ENCODE data around the gene PRDM1. TPM values are rescaled to one million over a fixed set of nuclear protein-coding genes. Genes with fewer than 3 reads are reported as not detected.

Gene PRDM1
- total RNA-seq, 1 donor from 2014 or later, result 0.85 TPM

DNA sequence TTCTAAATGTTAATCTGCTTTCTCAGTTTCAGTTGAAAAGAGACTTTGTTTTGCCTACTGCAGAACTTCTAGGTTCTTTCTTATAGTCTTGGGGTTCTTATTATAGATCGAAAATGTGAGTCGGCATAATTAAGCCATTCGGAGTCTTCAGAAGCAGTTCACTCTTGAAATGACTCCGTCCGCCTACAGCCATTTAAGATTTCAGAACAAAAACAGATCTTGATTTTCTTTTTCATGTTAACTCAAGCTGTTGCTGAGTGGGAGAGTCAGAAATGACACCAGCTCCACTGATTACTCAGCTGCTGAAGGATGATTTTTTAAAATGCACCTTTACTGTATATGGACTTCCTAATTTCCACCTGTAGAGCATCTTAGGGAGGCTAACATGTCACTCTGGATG, 15.9 kb downstream of the PRDM1 start:
- Histone ChIP-seq H3K27me3 (ENCODE audit: low read depth) (peaks cover 87% of the 10 kb centered on the region), H3K36me3 (peaks cover 18% of the 10 kb centered on the region), H3K4me1 (peaks cover 26% of the 10 kb centered on the region), H3K9me3 (replicated peaks) (no peaks in the 10 kb centered on the region), H3K27ac (replicated peaks) (no peak overlapping the region), H3K4me3 (no peak overlapping the region)
- intact Hi-C loops (cut with micrococcal nuclease), result no loop called here
- TF ChIP-seq, protein P1, sequence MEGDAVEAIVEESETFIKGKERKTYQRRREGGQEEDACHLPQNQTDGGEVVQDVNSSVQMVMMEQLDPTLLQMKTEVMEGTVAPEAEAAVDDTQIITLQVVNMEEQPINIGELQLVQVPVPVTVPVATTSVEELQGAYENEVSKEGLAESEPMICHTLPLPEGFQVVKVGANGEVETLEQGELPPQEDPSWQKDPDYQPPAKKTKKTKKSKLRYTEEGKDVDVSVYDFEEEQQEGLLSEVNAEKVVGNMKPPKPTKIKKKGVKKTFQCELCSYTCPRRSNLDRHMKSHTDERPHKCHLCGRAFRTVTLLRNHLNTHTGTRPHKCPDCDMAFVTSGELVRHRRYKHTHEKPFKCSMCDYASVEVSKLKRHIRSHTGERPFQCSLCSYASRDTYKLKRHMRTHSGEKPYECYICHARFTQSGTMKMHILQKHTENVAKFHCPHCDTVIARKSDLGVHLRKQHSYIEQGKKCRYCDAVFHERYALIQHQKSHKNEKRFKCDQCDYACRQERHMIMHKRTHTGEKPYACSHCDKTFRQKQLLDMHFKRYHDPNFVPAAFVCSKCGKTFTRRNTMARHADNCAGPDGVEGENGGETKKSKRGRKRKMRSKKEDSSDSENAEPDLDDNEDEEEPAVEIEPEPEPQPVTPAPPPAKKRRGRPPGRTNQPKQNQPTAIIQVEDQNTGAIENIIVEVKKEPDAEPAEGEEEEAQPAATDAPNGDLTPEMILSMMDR (IDR thresholded peaks at IDR 0.05; ENCODE audit: borderline replicate concordance), result no peak
- no peak for DNase-seq

DNA sequence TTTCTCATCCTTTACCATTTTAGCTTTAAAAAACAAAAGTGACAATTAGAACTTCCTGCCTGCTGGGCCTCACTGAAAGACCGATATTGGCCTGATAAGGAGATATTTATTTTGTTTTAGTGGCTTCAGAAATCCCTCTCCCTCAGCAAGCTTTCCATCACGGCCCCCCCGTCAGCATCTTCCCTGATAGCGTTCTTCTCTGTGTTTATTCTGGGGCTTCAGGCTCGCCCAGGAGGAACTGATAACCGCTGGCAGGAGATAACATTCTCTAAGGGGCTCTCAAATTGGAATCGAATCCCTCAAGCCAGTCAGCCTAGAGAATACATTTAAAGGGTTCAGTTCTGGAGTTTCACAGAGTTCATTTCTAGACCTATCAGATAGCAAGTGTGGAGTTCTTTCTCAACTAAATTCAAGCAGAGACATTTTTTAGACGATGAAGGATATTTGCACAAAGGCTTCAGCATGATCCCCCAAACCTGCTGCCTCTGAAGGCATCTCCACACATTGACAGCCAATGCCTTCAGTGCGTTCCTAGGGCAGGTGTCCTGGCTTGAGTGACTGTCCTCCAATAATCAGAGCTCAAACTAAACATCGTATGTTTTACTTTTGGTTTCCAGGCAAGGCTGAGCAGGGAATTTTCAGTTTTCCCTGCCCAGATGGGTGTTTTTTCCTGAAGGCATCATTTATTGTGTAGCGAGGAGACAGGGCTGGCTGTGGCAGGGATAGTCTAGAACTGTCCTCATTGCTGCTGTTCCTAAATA, 17.0 kb downstream of the PRDM1 start:
- Histone ChIP-seq H3K4me3 (peak overlapping the region; percentile 53), H3K9me3 (replicated peaks) (no peaks in the 10 kb centered on the region), H3K4me1 (peaks cover 22% of the 10 kb centered on the region), H3K27ac (replicated peaks) (peak overlapping the region; percentile 57), H3K36me3 (peaks cover 26% of the 10 kb centered on the region), H3K27me3 (ENCODE audit: low read depth) (peaks cover 76% of the 10 kb centered on the region)
- intact Hi-C loops (cut with micrococcal nuclease), result no loop called here
- TF ChIP-seq, protein P1 (IDR thresholded peaks at IDR 0.05; ENCODE audit: borderline replicate concordance), result no peak
- DNase-seq, result no peak

DNA sequence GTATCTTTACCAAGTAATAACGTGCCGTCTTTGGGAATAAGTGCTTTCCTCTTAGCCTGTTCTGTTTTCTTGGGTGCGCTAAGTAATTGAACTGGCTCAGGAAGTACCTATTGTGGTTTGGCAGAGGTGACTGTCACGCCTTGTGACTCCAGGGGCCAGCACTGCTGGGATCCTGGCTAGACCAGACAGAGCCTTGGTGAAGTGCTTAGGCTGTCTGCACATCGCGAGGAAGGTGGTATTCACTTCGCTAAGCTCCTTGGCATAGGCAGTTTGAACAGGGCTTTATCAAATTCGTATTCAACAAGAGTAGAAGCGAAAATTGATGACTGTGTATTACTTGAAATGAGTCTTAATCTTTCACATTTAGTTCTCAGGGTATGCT, 17.6 kb downstream of the PRDM1 start:
- no peaks in the 10 kb centered on the region for H3K9me3 ChIP-seq (replicated peaks)
- intact Hi-C loops (cut with micrococcal nuclease), result no loop called here
- DNase-seq, result no peak
- peaks cover 70% of the 10 kb centered on the region for H3K27me3 ChIP-seq (ENCODE audit: low read depth)
- peaks cover 27% of the 10 kb centered on the region for H3K36me3 ChIP-seq
- TF ChIP-seq, protein P1 (IDR thresholded peaks at IDR 0.05; ENCODE audit: borderline replicate concordance), result no peak
- peak overlapping the region; percentile 57 for H3K27ac ChIP-seq (replicated peaks)
- H3K4me3 ChIP-seq, result peak overlapping the region; percentile 53
- H3K4me1 ChIP-seq, result peaks cover 22% of the 10 kb centered on the region

DNA sequence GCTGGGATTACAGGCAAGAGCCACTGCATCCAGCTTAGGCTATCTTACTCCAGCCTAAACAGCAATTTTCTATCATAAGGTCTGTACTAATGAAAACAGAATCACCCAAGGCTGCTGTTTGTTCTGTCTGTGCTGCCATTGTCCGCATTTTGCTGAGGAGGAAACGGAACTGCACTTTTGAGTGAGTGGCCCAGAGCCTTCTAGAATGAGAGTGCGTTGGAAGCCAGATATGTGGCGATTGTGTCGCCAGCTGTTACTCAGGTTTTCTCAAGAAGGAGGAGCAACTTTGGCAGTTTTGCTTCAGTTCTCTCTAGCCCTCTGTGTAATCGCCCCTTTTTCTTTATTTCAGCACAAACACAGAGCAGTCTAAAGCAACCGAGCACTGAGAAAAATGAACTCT, 18.3 kb downstream of the PRDM1 start:
- Histone ChIP-seq H3K9me3 (replicated peaks) (no peaks in the 10 kb centered on the region), H3K4me3 (no peak overlapping the region), H3K27ac (replicated peaks) (no peak overlapping the region), H3K27me3 (ENCODE audit: low read depth) (peaks cover 63% of the 10 kb centered on the region), H3K36me3 (peaks cover 27% of the 10 kb centered on the region), H3K4me1 (peaks cover 16% of the 10 kb centered on the region)
- TF ChIP-seq, protein P1 (IDR thresholded peaks at IDR 0.05; ENCODE audit: borderline replicate concordance), result no peak
- intact Hi-C loops (cut with micrococcal nuclease), result no loop called here
- DNase-seq, result no peak

DNA sequence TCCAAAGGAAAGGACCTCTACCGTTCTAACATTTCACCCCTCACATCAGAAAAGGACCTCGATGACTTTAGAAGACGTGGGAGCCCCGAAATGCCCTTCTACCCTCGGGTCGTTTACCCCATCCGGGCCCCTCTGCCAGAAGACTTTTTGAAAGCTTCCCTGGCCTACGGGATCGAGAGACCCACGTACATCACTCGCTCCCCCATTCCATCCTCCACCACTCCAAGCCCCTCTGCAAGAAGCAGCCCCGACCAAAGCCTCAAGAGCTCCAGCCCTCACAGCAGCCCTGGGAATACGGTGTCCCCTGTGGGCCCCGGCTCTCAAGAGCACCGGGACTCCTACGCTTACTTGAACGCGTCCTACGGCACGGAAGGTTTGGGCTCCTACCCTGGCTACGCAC, 18.8 kb downstream of the PRDM1 start:
- Histone ChIP-seq H3K27me3 (ENCODE audit: low read depth) (peaks cover 58% of the 10 kb centered on the region), H3K4me3 (no peak overlapping the region), H3K27ac (replicated peaks) (no peak overlapping the region), H3K9me3 (replicated peaks) (no peaks in the 10 kb centered on the region), H3K4me1 (peaks cover 13% of the 10 kb centered on the region), H3K36me3 (peaks cover 27% of the 10 kb centered on the region)
- TF ChIP-seq, protein P1 (IDR thresholded peaks at IDR 0.05; ENCODE audit: borderline replicate concordance), result no peak
- intact Hi-C loops (cut with micrococcal nuclease), result no loop called here
- no peak for DNase-seq
